Left ventricle myocardium inferior (tissue), 1 donor: ENCODE measurements around the gene ADAMTSL2. TPM values are rescaled to one million over a fixed set of nuclear protein-coding genes. Genes with fewer than 3 reads are reported as not detected.
A peak's percentile ranks its signal among the peaks of the same experiment; 100 is the strongest.

ENCODE experiments used
- DNase-seq: peaks from one replicate; pipeline ENCODE4 v3.0.0-alpha.2; 2020
- H3K27ac ChIP-seq: fragments of 200-600 bp; replicated peaks from 2 replicates; pipeline ENCODE4 v1.8.0; 2021
- H3K27me3 ChIP-seq: fragments of 200-600 bp; 2 replicates; pipeline ENCODE4 v1.8.0; 2021; ENCODE audit warnings: low read depth
- H3K36me3 ChIP-seq: fragments of 200-600 bp; 2 replicates; pipeline ENCODE4 v1.8.0; 2021
- H3K4me1 ChIP-seq: fragments of 200-600 bp; 2 replicates; pipeline ENCODE4 v1.8.0; 2021
- H3K4me3 ChIP-seq: fragments of 200-600 bp; 2 replicates; pipeline ENCODE4 v1.8.0; 2021; ENCODE audit warnings: mild to moderate bottlenecking, moderate library complexity
- H3K9me3 ChIP-seq: fragments of 200-600 bp; replicated peaks from 2 replicates; pipeline ENCODE4 v1.8.0; 2021
- CTCF ChIP-seq: fragments of 200-600 bp; IDR thresholded peaks from 2 replicates; pipeline ENCODE4 v1.8.0; 2021; ENCODE audit warnings: antibody characterized with exemption, mild to moderate bottlenecking, borderline replicate concordance
- intact Hi-C: fragments of 100-400 bp; cut with micrococcal nuclease; formaldehyde crosslinking; loops from one replicate; pipeline ENCODE4 v1.11.0; 2022
- total RNA-seq: library from RNA; stranded (reverse); fragmentation: NEBNext Ultra II Directional; extraction: Animal tissue kit (Norgen Biotek cat#: 25700); gene quantifications from one replicate; pipeline ENCODE4 v1.2.1, GENCODE V29; 2021
- donor health status: DM: no; HTN: yes; CAD: no; lungs with severe emphysema.

ADAMTSL2 gene
- total RNA-seq, 1 donor from 2014 or later, result 6.0 TPM

GRCh38 chr9:133546287-133546680, 11.8 kb downstream of the ADAMTSL2 start:
- DNase-seq, result no peak
- intact Hi-C loops, result no loop called here
- H3K4me3 ChIP-seq, result no peak overlapping the region
- H3K9me3 ChIP-seq, result no peaks in the 10 kb centered on the region
- peak overlapping the region; percentile 72 for H3K27ac ChIP-seq
- peaks cover 38% of the 10 kb centered on the region for H3K4me1 ChIP-seq
- TF ChIP-seq CTCF, result no peak
- peaks cover 3% of the 10 kb centered on the region for H3K36me3 ChIP-seq
- H3K27me3 ChIP-seq, result no peaks in the 10 kb centered on the region

GRCh38 chr9:133547116-133547515, 12.6 kb downstream of the ADAMTSL2 start:
- no peak for TF ChIP-seq CTCF
- H3K4me1 ChIP-seq, result peaks cover 35% of the 10 kb centered on the region
- no peak for DNase-seq
- no peak overlapping the region for H3K4me3 ChIP-seq
- no peaks in the 10 kb centered on the region for H3K9me3 ChIP-seq
- H3K27me3 ChIP-seq, result no peaks in the 10 kb centered on the region
- intact Hi-C loops, result no loop called here
- peaks cover 3% of the 10 kb centered on the region for H3K36me3 ChIP-seq
- no peak overlapping the region for H3K27ac ChIP-seq

GRCh38 chr9:133551446-133551845, 16.9 kb downstream of the ADAMTSL2 start:
- Histone ChIP-seq H3K27me3 (no peaks in the 10 kb centered on the region), H3K4me1 (peaks cover 4% of the 10 kb centered on the region), H3K4me3 (no peak overlapping the region), H3K36me3 (peaks cover 3% of the 10 kb centered on the region), H3K27ac (no peak overlapping the region), H3K9me3 (no peaks in the 10 kb centered on the region)
- intact Hi-C loops, result no loop called here
- TF ChIP-seq CTCF, result no peak
- no peak for DNase-seq

- H3K27me3 ChIP-seq, result no peaks in the 10 kb centered on the region
- no peak for TF ChIP-seq CTCF
- H3K9me3 ChIP-seq, result no peaks in the 10 kb centered on the region
- peaks cover 3% of the 10 kb centered on the region for H3K4me1 ChIP-seq
- H3K36me3 ChIP-seq, result peaks cover under 1% of the 10 kb centered on the region
- no peak overlapping the region for H3K4me3 ChIP-seq
- DNase-seq, result no peak
- intact Hi-C loops, result no loop called here
- no peak overlapping the region for H3K27ac ChIP-seq
Measured at GRCh38 chr9:133552236-133552635, 17.7 kb downstream of the ADAMTSL2 start.

- intact Hi-C loops, result no loop called here
- no peak overlapping the region for H3K27ac ChIP-seq
- TF ChIP-seq CTCF, result no peak
Measured at GRCh38 chr9:133553123-133553522, 18.6 kb downstream of the ADAMTSL2 start.

More at GRCh38 chr9:133553123-133553522, 18.6 kb downstream of the ADAMTSL2 start:
- no peak for DNase-seq
- Histone ChIP-seq H3K4me3 (no peak overlapping the region), H3K9me3 (no peaks in the 10 kb centered on the region), H3K36me3 (no peaks in the 10 kb centered on the region), H3K27me3 (no peaks in the 10 kb centered on the region), H3K4me1 (peaks cover 12% of the 10 kb centered on the region)
